DLD1 (cell line): ENCODE data around the gene WBP4.
"Not testable (repeated sequence)": the region's sequence is repeated elsewhere in the genome, so short reads cannot be mapped to it uniquely, and the experiment has no call there.

Source experiments
- in situ Hi-C: cut with HindIII; loops from 2 replicates; pipeline ENCODE4 v1.10.0; 2017; ENCODE audit warnings: low sequenced_read_pairs

The WBP4 gene

GRCh38 chr13:41075485-41075884 lies 14.2 kb downstream of the WBP4 start:
- in situ Hi-C loops: no loop called here

GRCh38 chr13:41077475-41077874 lies 16.2 kb downstream of the WBP4 start:
- in situ Hi-C loops: no loop called here

GRCh38 chr13:41079725-41080124 lies 18.4 kb downstream of the WBP4 start:
- in situ Hi-C loops: no loop called here

- in situ Hi-C loops: no loop called here
Measured at GRCh38 chr13:41085961-41086585, 24.8 kb downstream of the WBP4 start.

GRCh38 chr13:41095681-41096080 lies 34.4 kb downstream of the WBP4 start:
- in situ Hi-C loops: not testable (repeated sequence)

GRCh38 chr13:41098761-41099160 lies 37.5 kb downstream of the WBP4 start:
- in situ Hi-C loops: no loop called here

GRCh38 chr13:41099986-41100385 lies 38.7 kb downstream of the WBP4 start:
- in situ Hi-C loops: no loop called here

- in situ Hi-C loops: no loop called here
Measured at GRCh38 chr13:41107104-41107571, 45.8 kb downstream of the WBP4 start.

GRCh38 chr13:41107584-41108014 lies 46.3 kb downstream of the WBP4 start:
- in situ Hi-C loops: no loop called here

- in situ Hi-C loops: no loop called here
Measured at GRCh38 chr13:41111454-41111853, 50.1 kb downstream of the WBP4 start.

- in situ Hi-C loops: no loop called here
Measured at GRCh38 chr13:41117869-41118268, 56.6 kb downstream of the WBP4 start.

GRCh38 chr13:41122838-41123237 lies 61.5 kb downstream of the WBP4 start:
- in situ Hi-C loops: no loop called here

GRCh38 chr13:41127701-41128100 lies 66.4 kb downstream of the WBP4 start:
- in situ Hi-C loops: no loop called here

GRCh38 chr13:41130356-41130755 lies 69.0 kb downstream of the WBP4 start:
- in situ Hi-C loops: no loop called here

- in situ Hi-C loops: not testable (repeated sequence)
Measured at GRCh38 chr13:41131189-41131588, 69.9 kb downstream of the WBP4 start.

GRCh38 chr13:41131660-41132511 lies 70.6 kb downstream of the WBP4 start:
- in situ Hi-C loops: not testable (repeated sequence)

GRCh38 chr13:41132512-41133152 lies 71.3 kb downstream of the WBP4 start, which contains the start of gene KBTBD6:
Gene KBTBD6 (minus strand): TSS chr13:41132802. CDS start chr13:41132511, 291 bp downstream.
- in situ Hi-C loops: no loop called here
